GM13977 (cell line): ENCODE results near the gene RAB36.

ENCODE experiments used
- DNase-seq: peaks from one replicate; pipeline ENCODE4 v3.0.0; 2012; ENCODE audit warnings: low spot score
- CTCF ChIP-seq: IDR thresholded peaks from 2 replicates; pipeline ENCODE4 v1.5.1; 2012; ENCODE audit warnings: mild to moderate bottlenecking, control low read depth; ENCODE audit not compliant: insufficient read depth; ENCODE audit errors: extremely low read depth, missing control alignments
- in situ Hi-C: fragments of 300-500 bp; cut with MboI; formaldehyde crosslinking; loops from one replicate; pipeline ENCODE4 v1.12.0; 2022; ENCODE audit warnings: low sequenced_read_pairs, low pct_unique_long_range_greater_than_20kb, mixed read lengths, inconsistent platforms; ENCODE audit not compliant: unreplicated experiment

The RAB36 gene

GRCh38 chr22:23099531-23099804, 45.8 kb upstream of the RAB36 start:
- in situ Hi-C loops = no loop called here
- no peak for TF ChIP-seq CTCF
- no peak for DNase-seq

GRCh38 chr22:23100124-23100801, 45.0 kb upstream of the RAB36 start:
- in situ Hi-C loops = no loop called here
- TF ChIP-seq CTCF = no peak
- DNase-seq = no peak

GRCh38 chr22:23101524-23101923, 43.8 kb upstream of the RAB36 start:
- no peak for DNase-seq
- TF ChIP-seq CTCF = no peak
- in situ Hi-C loops = no loop called here

- no peak for TF ChIP-seq CTCF
- in situ Hi-C loops = no loop called here
- DNase-seq = no peak
Measured at GRCh38 chr22:23102002-23102655, 43.1 kb upstream of the RAB36 start.

GRCh38 chr22:23102776-23103175, 42.5 kb upstream of the RAB36 start:
- no peak for DNase-seq
- in situ Hi-C loops = no loop called here
- TF ChIP-seq CTCF = no peak

- TF ChIP-seq CTCF = no peak
- no peak for DNase-seq
- in situ Hi-C loops = no loop called here
Measured at GRCh38 chr22:23103199-23103954, 41.9 kb upstream of the RAB36 start.
